ENCODE data around the gene FAM161A. TPM values are rescaled to one million over a fixed set of nuclear protein-coding genes. Genes with fewer than 3 reads are reported as not detected.
"Not testable (repeated sequence)": the region's sequence is repeated elsewhere in the genome, so short reads cannot be mapped to it uniquely, and the experiment has no call there.

Gene FAM161A
- total RNA-seq, 6 experiments from 2014 or later: 1.2 to 2.2 (median 1.7) TPM

DNA sequence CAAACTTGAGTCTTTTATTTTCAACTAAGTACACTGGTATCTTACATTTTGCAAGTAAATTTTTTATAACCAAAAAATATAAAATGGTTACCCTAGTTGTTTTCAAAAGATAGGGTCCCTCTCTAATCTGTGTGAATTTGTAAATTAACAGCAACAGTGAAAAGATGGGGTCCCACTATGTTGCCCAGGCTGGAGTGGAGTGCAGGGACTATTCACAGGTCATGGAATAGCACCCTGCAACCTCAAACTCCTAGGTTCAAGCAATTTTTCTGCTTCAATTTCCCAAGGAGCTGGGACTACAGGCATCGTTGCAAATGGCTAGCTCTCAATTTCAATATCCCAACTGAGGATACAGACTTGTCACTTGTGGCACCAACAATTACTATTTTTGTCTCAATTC lies 22.5 kb upstream of the FAM161A start:
- no peaks in the 10 kb centered on the region for H3K9me3 Mint-ChIP-seq

DNA sequence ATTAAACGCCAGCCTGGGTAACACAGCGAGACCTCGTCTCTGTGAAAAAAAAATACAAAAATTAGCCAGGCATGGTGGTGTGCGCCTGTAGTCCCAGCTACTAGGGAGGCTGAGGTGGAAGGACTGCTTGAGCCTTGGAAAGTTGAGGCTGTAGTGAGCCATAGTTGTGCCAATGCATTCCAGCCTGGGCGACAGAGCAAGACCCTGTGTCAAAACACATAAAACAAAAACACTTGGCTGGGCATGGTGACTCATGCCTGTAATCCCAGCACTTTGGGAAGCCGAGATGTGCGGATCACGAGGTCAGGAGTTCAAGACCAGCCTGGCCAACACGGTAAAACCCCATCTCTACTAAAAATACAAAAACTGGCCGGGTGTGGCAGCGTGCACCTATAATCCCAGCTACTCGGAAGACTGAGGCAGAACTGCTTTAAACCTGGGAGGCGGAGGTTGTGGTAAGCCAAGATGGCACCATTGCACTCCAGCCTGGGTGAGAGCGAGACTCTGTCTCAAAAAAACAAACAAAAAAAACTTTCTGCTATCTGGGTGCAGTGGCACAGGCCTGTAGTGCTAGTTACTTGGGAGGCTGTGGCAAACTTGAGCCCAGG lies 12.7 kb upstream of the FAM161A start:
- H3K4me3 Mint-ChIP-seq; DNase-seq; H3K27ac Mint-ChIP-seq; H3K27me3 Mint-ChIP-seq (ENCODE audit: insufficient read depth); H3K9me3 Mint-ChIP-seq; H3K4me1 Mint-ChIP-seq (ENCODE audit: low read depth): not testable (repeated sequence)
- H3K36me3 Mint-ChIP-seq (ENCODE audit: low read depth): peaks cover 50% of the 10 kb centered on the region

More for the DNA sequence above, 22.5 kb upstream of the FAM161A start:
- TF ChIP-seq, protein P1, sequence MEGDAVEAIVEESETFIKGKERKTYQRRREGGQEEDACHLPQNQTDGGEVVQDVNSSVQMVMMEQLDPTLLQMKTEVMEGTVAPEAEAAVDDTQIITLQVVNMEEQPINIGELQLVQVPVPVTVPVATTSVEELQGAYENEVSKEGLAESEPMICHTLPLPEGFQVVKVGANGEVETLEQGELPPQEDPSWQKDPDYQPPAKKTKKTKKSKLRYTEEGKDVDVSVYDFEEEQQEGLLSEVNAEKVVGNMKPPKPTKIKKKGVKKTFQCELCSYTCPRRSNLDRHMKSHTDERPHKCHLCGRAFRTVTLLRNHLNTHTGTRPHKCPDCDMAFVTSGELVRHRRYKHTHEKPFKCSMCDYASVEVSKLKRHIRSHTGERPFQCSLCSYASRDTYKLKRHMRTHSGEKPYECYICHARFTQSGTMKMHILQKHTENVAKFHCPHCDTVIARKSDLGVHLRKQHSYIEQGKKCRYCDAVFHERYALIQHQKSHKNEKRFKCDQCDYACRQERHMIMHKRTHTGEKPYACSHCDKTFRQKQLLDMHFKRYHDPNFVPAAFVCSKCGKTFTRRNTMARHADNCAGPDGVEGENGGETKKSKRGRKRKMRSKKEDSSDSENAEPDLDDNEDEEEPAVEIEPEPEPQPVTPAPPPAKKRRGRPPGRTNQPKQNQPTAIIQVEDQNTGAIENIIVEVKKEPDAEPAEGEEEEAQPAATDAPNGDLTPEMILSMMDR (IDR thresholded peaks at IDR 0.05): no peak
- no peaks in the 10 kb centered on the region; the same call in none of the 2 replicates for H3K27me3 Mint-ChIP-seq (ENCODE audit: insufficient read depth)
- H3K4me1 Mint-ChIP-seq (ENCODE audit: low read depth): no peaks in the 10 kb centered on the region
- DNase-seq: no peak
- no peak overlapping the region for H3K27ac Mint-ChIP-seq
- H3K36me3 Mint-ChIP-seq (ENCODE audit: low read depth): peaks cover 43% of the 10 kb centered on the region
- H3K4me3 Mint-ChIP-seq: no peak overlapping the region

DNA sequence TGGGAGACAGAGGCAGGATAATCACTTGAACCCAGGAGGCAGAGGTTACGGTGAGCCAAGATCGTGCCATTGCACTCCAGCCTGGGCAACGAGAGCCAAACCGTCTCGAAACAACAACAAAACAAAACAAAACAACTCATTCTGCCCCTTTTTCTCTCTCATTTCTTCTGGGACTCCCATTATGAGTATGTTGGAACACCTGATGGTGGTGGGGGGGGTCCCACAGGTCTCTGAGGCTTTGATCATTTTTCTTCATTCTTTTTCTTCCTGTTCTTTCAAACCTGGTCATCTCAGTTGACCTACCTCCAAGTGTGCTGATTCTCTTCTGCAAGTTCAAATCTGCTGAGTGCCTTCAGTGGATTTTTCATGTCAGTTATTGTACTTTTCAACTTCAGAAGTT lies 8.2 kb upstream of the FAM161A start:
- Mint-ChIP-seq H3K4me3 (no peak overlapping the region), H3K27me3 (ENCODE audit: insufficient read depth) (no peaks in the 10 kb centered on the region), H3K27ac (no peak overlapping the region), H3K36me3 (ENCODE audit: low read depth) (peaks cover 37% of the 10 kb centered on the region), H3K9me3 (no peaks in the 10 kb centered on the region), H3K4me1 (ENCODE audit: low read depth) (no peaks in the 10 kb centered on the region; the same call in 1 of the 2 replicates)
- DNase-seq: no peak
- TF ChIP-seq, protein P1 (IDR thresholded peaks at IDR 0.05): no peak

DNA sequence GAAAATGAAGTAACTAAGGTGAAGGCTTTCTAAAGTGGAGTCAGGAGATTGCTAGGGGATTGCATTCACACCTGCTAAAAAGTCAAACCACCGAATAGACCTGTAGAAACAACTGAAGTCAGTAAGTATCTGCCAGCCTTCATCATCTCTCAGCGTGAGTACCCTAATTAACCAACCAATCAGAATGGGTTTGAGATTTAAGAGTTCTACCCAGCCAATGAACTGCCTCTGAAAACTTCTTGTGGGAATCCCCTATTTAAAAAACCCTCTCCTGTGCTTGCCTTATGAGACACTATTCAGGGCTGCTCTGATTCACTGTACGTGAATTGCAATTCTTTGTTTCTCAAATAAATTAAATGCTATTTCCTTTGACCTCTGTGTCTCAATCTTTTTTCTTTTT lies 3.4 kb upstream of the FAM161A start:
- TF ChIP-seq, protein P1 (IDR thresholded peaks at IDR 0.05): no peak
- Mint-ChIP-seq H3K4me3 (no peak overlapping the region), H3K36me3 (ENCODE audit: low read depth) (peaks cover 8% of the 10 kb centered on the region), H3K27me3 (ENCODE audit: insufficient read depth) (peaks cover 8% of the 10 kb centered on the region), H3K9me3 (no peaks in the 10 kb centered on the region), H3K4me1 (ENCODE audit: low read depth) (peaks cover 24% of the 10 kb centered on the region), H3K27ac (no peak overlapping the region)
- no peak for DNase-seq

DNA sequence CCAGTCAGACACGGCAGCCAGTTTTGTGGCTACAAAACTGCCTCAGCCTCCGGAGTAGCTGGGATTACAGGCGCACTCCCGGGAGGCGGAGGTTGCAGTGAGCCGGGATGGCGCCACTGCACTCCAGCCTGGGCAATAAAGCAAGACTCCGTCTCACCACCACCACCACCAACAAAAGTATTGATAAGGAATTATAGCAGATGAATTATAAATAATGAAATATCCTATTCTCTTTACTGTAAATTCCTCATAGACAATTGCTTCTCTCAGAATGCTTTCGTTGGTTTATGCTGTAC lies 1.4 kb upstream of the FAM161A start:
- TF ChIP-seq, protein P1 (IDR thresholded peaks at IDR 0.05): no peak
- peak overlapping the region; percentile 95 for H3K4me3 Mint-ChIP-seq
- peaks cover 5% of the 10 kb centered on the region; the same call in 1 of the 2 replicates for H3K36me3 Mint-ChIP-seq (ENCODE audit: low read depth)
- H3K27me3 Mint-ChIP-seq (ENCODE audit: insufficient read depth): peaks cover 8% of the 10 kb centered on the region
- DNase-seq: no peak
- H3K27ac Mint-ChIP-seq: peak overlapping the region; percentile 95
- peaks cover 25% of the 10 kb centered on the region for H3K4me1 Mint-ChIP-seq (ENCODE audit: low read depth)
- H3K9me3 Mint-ChIP-seq: no peaks in the 10 kb centered on the region

DNA sequence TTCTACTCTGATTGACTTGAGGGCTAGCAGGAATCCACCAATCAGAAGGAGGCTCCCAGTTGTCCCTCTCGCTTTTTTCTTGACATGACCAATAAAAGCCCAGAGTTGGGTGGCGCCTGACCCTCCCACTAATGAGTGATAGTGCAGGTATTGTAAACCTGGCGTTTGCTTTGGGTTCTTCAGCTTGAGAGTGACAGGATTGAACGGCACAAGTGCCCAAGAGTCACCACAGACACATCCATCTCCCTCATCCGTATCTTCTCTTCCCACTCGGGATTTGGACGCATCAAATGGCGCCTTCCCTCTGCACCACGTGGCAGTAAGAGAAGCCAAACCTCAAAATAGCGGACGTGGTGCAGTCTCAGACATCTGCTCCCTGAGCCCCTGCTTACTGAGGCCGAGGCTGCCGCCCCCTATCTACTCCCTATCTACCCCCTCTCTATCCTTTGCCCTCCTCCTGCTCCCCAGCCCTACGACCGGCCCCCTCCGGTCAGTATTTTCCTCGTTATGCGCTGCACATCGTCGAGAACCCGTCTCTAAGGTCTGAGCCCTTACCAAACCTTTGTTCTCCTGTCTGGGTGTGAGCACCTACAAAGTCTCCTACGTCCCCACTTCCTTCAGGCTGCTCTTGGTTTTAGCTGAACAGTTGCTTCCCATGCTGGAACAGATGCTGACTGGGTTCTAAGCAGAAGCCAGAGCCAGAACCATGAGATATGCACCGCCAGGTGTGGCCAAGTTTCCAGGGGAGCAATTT lies 881 bp upstream of the FAM161A start:
- H3K27ac Mint-ChIP-seq: peak overlapping the region; percentile 95
- TF ChIP-seq, protein P1 (IDR thresholded peaks at IDR 0.05): peak; percentile 20; the same call in 1 of the 2 replicates
- no peaks in the 10 kb centered on the region for H3K9me3 Mint-ChIP-seq
- peak; percentile 94 for DNase-seq
- peaks cover 5% of the 10 kb centered on the region; the same call in 1 of the 2 replicates for H3K36me3 Mint-ChIP-seq (ENCODE audit: low read depth)
- peaks cover 8% of the 10 kb centered on the region for H3K27me3 Mint-ChIP-seq (ENCODE audit: insufficient read depth)
- H3K4me1 Mint-ChIP-seq (ENCODE audit: low read depth): peaks cover 25% of the 10 kb centered on the region
- peak overlapping the region; percentile 95 for H3K4me3 Mint-ChIP-seq
